ENCODE results near the gene BPI.
"Not testable (repeated sequence)": the region's sequence is repeated elsewhere in the genome, so short reads cannot be mapped to it uniquely, and the experiment has no call there.

Gene BPI

DNA sequence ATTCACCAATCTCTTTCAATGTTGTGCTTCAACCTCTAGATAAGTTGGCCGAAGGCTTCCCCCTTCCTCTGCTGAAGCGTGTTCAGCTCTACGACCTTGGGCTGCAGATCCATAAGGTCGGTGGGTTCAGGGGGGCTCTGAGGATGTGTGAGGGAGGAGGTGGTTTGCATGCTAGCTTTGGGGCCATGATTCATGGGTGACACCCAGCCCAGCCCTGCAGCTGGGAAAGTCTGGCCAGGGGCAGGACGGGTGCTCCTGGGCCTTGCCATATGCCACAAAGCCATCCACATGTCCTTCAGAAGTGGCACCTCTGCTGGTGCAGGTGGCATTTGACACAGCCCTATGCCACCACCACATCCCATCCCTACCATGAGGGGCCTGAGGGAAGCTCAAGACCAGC is 69.9 kb downstream of the BPI start:
- no peak overlapping the region for H3K4me3 ChIP-seq (ENCODE audit: low read depth, low read length)
- TF ChIP-seq, protein P1, sequence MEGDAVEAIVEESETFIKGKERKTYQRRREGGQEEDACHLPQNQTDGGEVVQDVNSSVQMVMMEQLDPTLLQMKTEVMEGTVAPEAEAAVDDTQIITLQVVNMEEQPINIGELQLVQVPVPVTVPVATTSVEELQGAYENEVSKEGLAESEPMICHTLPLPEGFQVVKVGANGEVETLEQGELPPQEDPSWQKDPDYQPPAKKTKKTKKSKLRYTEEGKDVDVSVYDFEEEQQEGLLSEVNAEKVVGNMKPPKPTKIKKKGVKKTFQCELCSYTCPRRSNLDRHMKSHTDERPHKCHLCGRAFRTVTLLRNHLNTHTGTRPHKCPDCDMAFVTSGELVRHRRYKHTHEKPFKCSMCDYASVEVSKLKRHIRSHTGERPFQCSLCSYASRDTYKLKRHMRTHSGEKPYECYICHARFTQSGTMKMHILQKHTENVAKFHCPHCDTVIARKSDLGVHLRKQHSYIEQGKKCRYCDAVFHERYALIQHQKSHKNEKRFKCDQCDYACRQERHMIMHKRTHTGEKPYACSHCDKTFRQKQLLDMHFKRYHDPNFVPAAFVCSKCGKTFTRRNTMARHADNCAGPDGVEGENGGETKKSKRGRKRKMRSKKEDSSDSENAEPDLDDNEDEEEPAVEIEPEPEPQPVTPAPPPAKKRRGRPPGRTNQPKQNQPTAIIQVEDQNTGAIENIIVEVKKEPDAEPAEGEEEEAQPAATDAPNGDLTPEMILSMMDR (IDR thresholded peaks at IDR 0.05; ENCODE audit: low read depth, low read length) = no peak
- TF ChIP-seq MYC (IDR thresholded peaks at IDR 0.05; ENCODE audit: low read depth, low read length) (no peak), POLR2A (IDR thresholded peaks at IDR 0.05; ENCODE audit: extremely low read depth, insufficient read length) (no peak)
- no peak for DNase-seq (ENCODE audit: low read depth)

DNA sequence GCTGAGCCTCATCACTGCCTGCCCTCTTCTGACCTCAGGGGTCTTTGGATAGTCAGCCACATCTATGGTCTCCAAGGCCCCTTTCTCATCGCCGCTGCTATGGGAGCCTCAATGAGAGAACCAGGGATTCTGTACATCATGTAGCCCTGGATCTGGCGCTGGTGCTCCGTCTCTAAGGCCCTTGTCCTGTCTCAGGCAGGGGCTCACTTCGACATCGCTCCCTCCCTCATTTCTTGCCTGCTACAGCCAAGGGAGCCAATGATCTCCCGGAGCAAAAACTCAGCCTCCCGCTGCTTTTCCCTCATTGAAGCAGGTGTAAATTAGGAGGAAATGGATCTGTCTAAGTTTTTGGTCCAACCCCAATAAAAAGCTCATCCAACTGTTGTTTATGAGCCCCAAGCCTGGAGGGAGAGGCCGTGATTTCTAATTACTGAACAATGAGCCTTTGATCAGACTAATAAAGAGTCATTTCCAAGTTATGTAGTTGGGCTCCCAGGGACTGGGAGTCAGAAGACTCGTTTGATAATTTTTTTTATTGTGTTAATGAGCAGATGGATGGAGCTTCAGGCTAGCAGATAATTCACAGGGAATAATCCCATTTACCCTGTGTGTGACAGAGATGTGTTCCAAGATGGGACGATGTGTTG is 73.2 kb downstream of the BPI start:
- TF ChIP-seq, protein P2, sequence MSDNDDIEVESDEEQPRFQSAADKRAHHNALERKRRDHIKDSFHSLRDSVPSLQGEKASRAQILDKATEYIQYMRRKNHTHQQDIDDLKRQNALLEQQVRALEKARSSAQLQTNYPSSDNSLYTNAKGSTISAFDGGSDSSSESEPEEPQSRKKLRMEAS (IDR thresholded peaks at IDR 0.05; ENCODE audit: low read depth, low read length) = no peak
- TF ChIP-seq, protein P1 (IDR thresholded peaks at IDR 0.05; ENCODE audit: low read depth, low read length) = no peak
- TF ChIP-seq MYC (IDR thresholded peaks at IDR 0.05; ENCODE audit: low read depth, low read length) (no peak), POLR2A (IDR thresholded peaks at IDR 0.05; ENCODE audit: extremely low read depth, insufficient read length) (no peak)
- no peak overlapping the region for H3K4me3 ChIP-seq (ENCODE audit: low read depth, low read length)

DNA sequence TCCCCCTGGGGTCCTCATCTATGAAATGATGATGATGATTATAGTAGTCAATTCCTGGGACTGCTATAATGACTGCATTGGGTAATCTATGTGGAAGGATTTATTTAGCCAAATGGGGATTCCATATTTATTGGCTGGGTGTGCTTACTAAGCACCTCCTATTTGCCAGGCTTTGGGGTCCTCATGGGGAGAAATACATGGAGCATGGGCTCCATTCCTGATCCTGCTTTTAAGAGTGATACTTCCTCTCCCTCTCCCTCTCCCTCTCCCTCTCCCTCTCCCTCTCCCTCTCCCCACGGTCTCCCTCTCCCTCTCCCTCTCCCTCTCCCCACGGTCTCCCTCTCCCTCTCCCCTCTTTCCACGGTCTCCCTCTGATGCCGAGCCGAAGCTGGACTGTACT is 73.9 kb downstream of the BPI start:
- not testable (repeated sequence) for H3K4me3 ChIP-seq (ENCODE audit: low read depth, low read length); DNase-seq (ENCODE audit: low read depth)

More for the DNA sequence above, 73.2 kb downstream of the BPI start:
- DNase-seq (ENCODE audit: low read depth) = no peak

DNA sequence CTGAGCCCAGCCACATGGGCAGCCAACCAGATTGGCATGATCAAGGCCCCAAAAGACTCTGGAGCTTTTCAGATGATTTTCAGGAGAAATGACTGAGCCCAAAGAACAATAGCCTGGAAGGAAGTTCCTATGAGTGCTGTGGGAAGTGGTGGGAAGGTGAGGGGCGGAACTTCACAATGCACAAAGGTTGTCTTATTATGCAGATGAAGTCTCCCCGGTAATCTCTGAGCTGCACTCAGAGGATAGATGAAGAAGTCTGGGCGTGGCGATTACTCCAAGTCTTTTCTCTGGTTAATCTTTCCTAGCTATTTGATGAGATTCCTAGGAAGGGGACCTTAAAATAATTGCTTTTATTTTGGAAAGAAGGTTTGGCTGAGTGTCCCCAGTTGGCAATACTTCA is 79.2 kb downstream of the BPI start:
- H3K4me3 ChIP-seq (ENCODE audit: low read depth, low read length) = no peak overlapping the region
- TF ChIP-seq, protein P1 (IDR thresholded peaks at IDR 0.05; ENCODE audit: low read depth, low read length) = no peak
- TF ChIP-seq, protein P2 (IDR thresholded peaks at IDR 0.05; ENCODE audit: low read depth, low read length) = no peak
- TF ChIP-seq POLR2A (IDR thresholded peaks at IDR 0.05; ENCODE audit: extremely low read depth, insufficient read length) = no peak
- no peak for TF ChIP-seq MYC (IDR thresholded peaks at IDR 0.05; ENCODE audit: low read depth, low read length)
- no peak for DNase-seq (ENCODE audit: low read depth)

DNA sequence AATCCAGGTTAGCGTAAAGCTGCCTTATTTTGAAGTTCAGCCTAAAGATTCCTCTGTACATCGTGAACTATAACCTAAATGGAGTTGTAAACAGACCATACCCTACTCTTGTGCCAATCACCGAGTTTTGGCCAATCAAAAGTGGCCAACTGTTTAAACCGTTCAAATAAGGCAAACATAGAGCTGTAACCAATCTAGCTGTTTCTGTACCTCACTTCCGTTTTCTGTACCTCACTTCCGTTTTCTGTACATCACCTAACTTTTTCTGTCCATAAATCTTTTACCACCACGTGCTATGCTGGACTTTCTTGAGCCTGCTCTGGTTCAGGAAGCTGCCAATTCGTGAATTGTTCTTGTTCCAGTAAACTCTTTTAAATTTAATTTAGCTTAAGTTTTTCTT is 82.0 kb downstream of the BPI start:
- no peak overlapping the region for H3K4me3 ChIP-seq (ENCODE audit: low read depth, low read length)
- TF ChIP-seq MYC (IDR thresholded peaks at IDR 0.05; ENCODE audit: low read depth, low read length) (no peak), POLR2A (IDR thresholded peaks at IDR 0.05; ENCODE audit: extremely low read depth, insufficient read length) (no peak)
- TF ChIP-seq, protein P1 (IDR thresholded peaks at IDR 0.05; ENCODE audit: low read depth, low read length) = no peak
- TF ChIP-seq, protein P2 (IDR thresholded peaks at IDR 0.05; ENCODE audit: low read depth, low read length) = no peak
- no peak for DNase-seq (ENCODE audit: low read depth)

DNA sequence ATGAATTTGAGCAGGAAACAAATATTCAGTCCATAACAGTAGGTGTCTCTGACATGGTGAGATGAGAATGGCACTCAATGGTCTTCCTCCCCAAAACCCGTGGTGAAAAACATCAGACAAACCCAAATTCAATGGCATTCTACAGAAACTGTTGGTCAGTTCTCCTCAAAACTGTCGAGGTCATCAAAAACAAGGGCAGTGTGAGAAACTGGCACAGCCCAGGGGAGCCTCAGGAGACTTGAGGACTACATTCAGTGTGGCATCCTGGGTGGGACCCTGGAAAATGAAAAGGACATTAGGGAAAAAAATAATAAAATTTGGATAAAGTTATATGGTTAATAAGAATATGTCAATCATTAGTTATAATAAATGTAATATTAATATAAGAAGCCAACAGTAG is 82.9 kb downstream of the BPI start:
- TF ChIP-seq POLR2A (IDR thresholded peaks at IDR 0.05; ENCODE audit: extremely low read depth, insufficient read length) (no peak), MYC (IDR thresholded peaks at IDR 0.05; ENCODE audit: low read depth, low read length) (no peak)
- TF ChIP-seq, protein P1 (IDR thresholded peaks at IDR 0.05; ENCODE audit: low read depth, low read length) = no peak
- TF ChIP-seq, protein P2 (IDR thresholded peaks at IDR 0.05; ENCODE audit: low read depth, low read length) = no peak
- DNase-seq (ENCODE audit: low read depth) = no peak

More for the DNA sequence above, 82.9 kb downstream of the BPI start:
- no peak overlapping the region for H3K4me3 ChIP-seq (ENCODE audit: low read depth, low read length)
